IMR-90 (cell line): ENCODE data around the gene KIAA0232.

ENCODE experiments used
- CEBPB ChIP-seq: IDR thresholded peaks from 2 replicates; pipeline ENCODE4 v1.6.1; 2012; ENCODE audit warnings: low read depth, low read length, improper control_type of control experiment
- CHD1 ChIP-seq: IDR thresholded peaks from 2 replicates; pipeline ENCODE4 v1.6.1; 2012; ENCODE audit warnings: low read depth, low read length, improper control_type of control experiment
- CTCF ChIP-seq: conservative IDR thresholded peaks from 2 replicates; pipeline ENCODE4 v1.5.1; 2012; ENCODE audit warnings: mild to moderate bottlenecking, low read depth, low read length, improper control_type of control experiment
- ELK1 ChIP-seq: fragments of 150-350 bp; IDR thresholded peaks from 2 replicates; pipeline ENCODE4 v1.6.1; 2016; ENCODE audit warnings: low read depth, mild to moderate bottlenecking, low read length, moderate library complexity, borderline replicate concordance
- MAFK ChIP-seq: IDR thresholded peaks from 2 replicates; pipeline ENCODE4 v1.6.1; 2012; ENCODE audit warnings: low read depth, low read length, improper control_type of control experiment
- MAZ ChIP-seq: IDR thresholded peaks from 2 replicates; pipeline ENCODE4 v1.6.1; 2012; ENCODE audit warnings: low read depth, mild to moderate bottlenecking, low read length, improper control_type of control experiment, moderate library complexity, borderline replicate concordance
- MXI1 ChIP-seq: IDR thresholded peaks from 2 replicates; pipeline ENCODE4 v1.6.1; 2012; ENCODE audit warnings: low read depth, mild to moderate bottlenecking, low read length, moderate library complexity, borderline replicate concordance
- POLR2A ChIP-seq: IDR thresholded peaks from 2 replicates; pipeline ENCODE4 v1.6.1; 2012; ENCODE audit warnings: mild to moderate bottlenecking, low read depth, low read length
- RAD21 ChIP-seq: IDR thresholded peaks from 2 replicates; pipeline ENCODE4 v1.6.1; 2012; ENCODE audit warnings: low read length, improper control_type of control experiment
- RCOR1 ChIP-seq: IDR thresholded peaks from 2 replicates; pipeline ENCODE4 v1.6.1; 2012; ENCODE audit warnings: mild to moderate bottlenecking, low read length, improper control_type of control experiment; ENCODE audit not compliant: insufficient replicate concordance
- RFX5 ChIP-seq: IDR thresholded peaks from 2 replicates; pipeline ENCODE4 v1.8.0; 2012; ENCODE audit warnings: low read depth, mild to moderate bottlenecking, low read length, moderate library complexity
- USF2 ChIP-seq: fragments of 150-350 bp; IDR thresholded peaks from 2 replicates; pipeline ENCODE4 v1.6.1; 2017; ENCODE audit warnings: mild to moderate bottlenecking, antibody characterized with exemption, low read length, low read depth

GRCh38 chr4:6825403-6825802 lies 42.9 kb downstream of the KIAA0232 start:
- TF ChIP-seq POLR2A: no peak
- no peak for TF ChIP-seq CTCF
- no peak for TF ChIP-seq RAD21
- no peak for TF ChIP-seq USF2
- no peak for TF ChIP-seq RFX5
- no peak for TF ChIP-seq CEBPB
- TF ChIP-seq RCOR1: no peak
- no peak for TF ChIP-seq MAFK
- TF ChIP-seq MAZ: no peak
- TF ChIP-seq MXI1: no peak
- no peak for TF ChIP-seq ELK1
- no peak for TF ChIP-seq CHD1
